IPS DF 4.7 (cell line): Measurements from ENCODE around the gene PNRC2.
A peak's percentile ranks its signal among the peaks of the same experiment; 100 is the strongest.

ENCODE experiments used
- DNase-seq: peaks from one replicate; pipeline ENCODE4 v3.0.0-alpha.2; 2013; ENCODE audit warnings: low spot score; ENCODE audit errors: extremely low read depth

The PNRC2 gene

GRCh38 chr1:23959461-23960290 is at the start of gene PNRC2:
PNRC2 (plus strand) TSS chr1:23959828; CDS start chr1:23961458, 1,630 bp downstream.
- no peak for DNase-seq

- no peak for DNase-seq
Observed at GRCh38 chr1:23910144-23910543, 49.5 kb upstream of the PNRC2 start.

- no peak for DNase-seq
Observed at GRCh38 chr1:23910553-23911246, 48.9 kb upstream of the PNRC2 start.

GRCh38 chr1:23911921-23912320 is 47.7 kb upstream of the PNRC2 start:
- DNase-seq = no peak

- no peak for DNase-seq
Observed at GRCh38 chr1:23913212-23913880, 46.3 kb upstream of the PNRC2 start, which contains the start of gene CNR2. CNR2 (minus strand) TSS chr1:23913362; CDS start chr1:23875617, 37,745 bp downstream.

GRCh38 chr1:23914921-23915320 is 44.7 kb upstream of the PNRC2 start:
- no peak for DNase-seq

GRCh38 chr1:23915466-23915865 is 44.2 kb upstream of the PNRC2 start:
- DNase-seq = no peak

- peak; percentile 75 for DNase-seq
Observed at GRCh38 chr1:23916209-23917131, 43.2 kb upstream of the PNRC2 start.

GRCh38 chr1:23922321-23922943 is 37.2 kb upstream of the PNRC2 start:
- no peak for DNase-seq

- DNase-seq = no peak
Observed at GRCh38 chr1:23923592-23924499, 35.8 kb upstream of the PNRC2 start.

GRCh38 chr1:23924601-23925000 is 35.0 kb upstream of the PNRC2 start:
- DNase-seq = no peak

GRCh38 chr1:23925279-23925678 is 34.3 kb upstream of the PNRC2 start:
- DNase-seq = no peak

- no peak for DNase-seq
Observed at GRCh38 chr1:23927097-23927496, 32.5 kb upstream of the PNRC2 start.

GRCh38 chr1:23928789-23929188 is 30.8 kb upstream of the PNRC2 start:
- no peak for DNase-seq

GRCh38 chr1:23930270-23930669 is 29.4 kb upstream of the PNRC2 start:
- DNase-seq = no peak

GRCh38 chr1:23930861-23931490 is 28.7 kb upstream of the PNRC2 start:
- no peak for DNase-seq

GRCh38 chr1:23931491-23931880 is 28.1 kb upstream of the PNRC2 start:
- no peak for DNase-seq

GRCh38 chr1:23936481-23937176 is 23.0 kb upstream of the PNRC2 start:
- no peak for DNase-seq
